ENCODE results near the gene TECPR2.

Gene TECPR2

DNA sequence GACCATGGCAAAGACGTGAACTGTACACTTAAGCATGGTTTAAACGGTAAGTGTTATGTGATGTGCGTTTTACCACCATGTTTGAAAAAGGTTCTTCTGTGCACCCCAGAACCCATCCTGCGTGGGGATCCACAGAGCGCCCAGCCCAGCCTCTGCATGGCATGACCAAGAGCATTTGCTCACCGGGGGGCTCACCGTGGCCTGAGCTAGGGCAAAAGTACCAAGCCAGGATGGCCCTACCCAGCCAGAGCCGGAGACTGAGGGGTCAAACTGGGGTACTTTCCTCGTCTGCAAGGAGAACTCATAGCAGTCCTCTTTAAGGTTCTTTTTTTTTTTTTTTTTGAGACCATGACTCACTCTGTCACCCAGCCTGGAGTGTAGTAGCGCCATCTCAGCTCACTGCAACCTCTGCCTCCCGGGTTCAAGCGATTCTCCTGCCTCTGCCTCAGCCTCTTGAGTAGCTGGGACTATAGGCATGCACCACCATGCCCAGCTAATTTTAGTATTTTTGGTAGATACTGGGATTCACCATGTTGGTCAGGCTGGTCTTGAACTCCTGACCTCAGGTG lies 163.3 kb downstream of the TECPR2 start:
- H3K4me3 ChIP-seq (ENCODE audit: low read depth, low read length) = peak overlapping the region; percentile 72
- DNase-seq (ENCODE audit: low read depth) = no peak
- TF ChIP-seq POLR2A (IDR thresholded peaks at IDR 0.05; ENCODE audit: extremely low read depth, insufficient read length) = no peak
- TF ChIP-seq, protein P1, sequence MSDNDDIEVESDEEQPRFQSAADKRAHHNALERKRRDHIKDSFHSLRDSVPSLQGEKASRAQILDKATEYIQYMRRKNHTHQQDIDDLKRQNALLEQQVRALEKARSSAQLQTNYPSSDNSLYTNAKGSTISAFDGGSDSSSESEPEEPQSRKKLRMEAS (IDR thresholded peaks at IDR 0.05; ENCODE audit: low read depth, low read length) = no peak

DNA sequence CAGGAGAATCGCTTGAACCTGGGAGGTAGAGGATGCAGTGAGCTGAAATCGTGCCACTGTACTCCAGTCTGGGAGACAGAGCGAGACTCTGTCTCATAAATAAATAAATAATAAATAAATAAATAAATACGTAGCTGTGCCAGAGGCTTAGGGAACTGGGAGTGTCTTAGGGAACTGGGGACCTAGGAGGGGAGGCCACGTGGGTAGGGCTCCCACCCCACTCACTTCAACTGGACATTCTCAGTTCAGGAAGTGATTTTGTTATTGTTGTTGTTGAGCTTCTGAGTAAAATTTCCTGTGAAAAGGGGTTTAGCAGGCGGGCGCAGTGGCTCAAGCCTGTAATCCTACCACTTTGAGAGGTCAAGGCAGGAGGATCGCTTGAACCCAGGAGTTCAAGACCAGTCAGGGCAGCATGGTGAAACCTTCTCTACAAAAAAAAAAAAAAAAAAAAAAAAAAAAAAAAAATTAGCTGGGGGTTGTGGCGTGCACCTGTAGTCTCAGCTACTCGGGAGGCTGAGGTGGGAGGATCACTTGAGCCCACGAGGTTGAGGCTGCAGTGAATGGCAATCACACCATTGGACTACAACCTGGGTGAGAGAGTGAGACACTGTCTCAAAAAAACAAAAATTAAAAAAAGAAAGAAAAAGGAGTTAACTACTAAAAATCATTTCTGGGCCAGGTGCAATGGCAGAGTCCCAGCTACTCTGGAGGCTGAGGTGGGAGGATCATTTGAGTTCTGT lies 165.9 kb downstream of the TECPR2 start:
- DNase-seq (ENCODE audit: low read depth) = no peak
- H3K4me3 ChIP-seq (ENCODE audit: low read depth, low read length) = no peak overlapping the region
- TF ChIP-seq, protein P1 (IDR thresholded peaks at IDR 0.05; ENCODE audit: low read depth, low read length) = no peak
- TF ChIP-seq, protein P2, sequence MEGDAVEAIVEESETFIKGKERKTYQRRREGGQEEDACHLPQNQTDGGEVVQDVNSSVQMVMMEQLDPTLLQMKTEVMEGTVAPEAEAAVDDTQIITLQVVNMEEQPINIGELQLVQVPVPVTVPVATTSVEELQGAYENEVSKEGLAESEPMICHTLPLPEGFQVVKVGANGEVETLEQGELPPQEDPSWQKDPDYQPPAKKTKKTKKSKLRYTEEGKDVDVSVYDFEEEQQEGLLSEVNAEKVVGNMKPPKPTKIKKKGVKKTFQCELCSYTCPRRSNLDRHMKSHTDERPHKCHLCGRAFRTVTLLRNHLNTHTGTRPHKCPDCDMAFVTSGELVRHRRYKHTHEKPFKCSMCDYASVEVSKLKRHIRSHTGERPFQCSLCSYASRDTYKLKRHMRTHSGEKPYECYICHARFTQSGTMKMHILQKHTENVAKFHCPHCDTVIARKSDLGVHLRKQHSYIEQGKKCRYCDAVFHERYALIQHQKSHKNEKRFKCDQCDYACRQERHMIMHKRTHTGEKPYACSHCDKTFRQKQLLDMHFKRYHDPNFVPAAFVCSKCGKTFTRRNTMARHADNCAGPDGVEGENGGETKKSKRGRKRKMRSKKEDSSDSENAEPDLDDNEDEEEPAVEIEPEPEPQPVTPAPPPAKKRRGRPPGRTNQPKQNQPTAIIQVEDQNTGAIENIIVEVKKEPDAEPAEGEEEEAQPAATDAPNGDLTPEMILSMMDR (IDR thresholded peaks at IDR 0.05; ENCODE audit: low read depth, low read length) = no peak
- TF ChIP-seq POLR2A (IDR thresholded peaks at IDR 0.05; ENCODE audit: extremely low read depth, insufficient read length) (no peak), MYC (IDR thresholded peaks at IDR 0.05; ENCODE audit: low read depth, low read length) (no peak)

DNA sequence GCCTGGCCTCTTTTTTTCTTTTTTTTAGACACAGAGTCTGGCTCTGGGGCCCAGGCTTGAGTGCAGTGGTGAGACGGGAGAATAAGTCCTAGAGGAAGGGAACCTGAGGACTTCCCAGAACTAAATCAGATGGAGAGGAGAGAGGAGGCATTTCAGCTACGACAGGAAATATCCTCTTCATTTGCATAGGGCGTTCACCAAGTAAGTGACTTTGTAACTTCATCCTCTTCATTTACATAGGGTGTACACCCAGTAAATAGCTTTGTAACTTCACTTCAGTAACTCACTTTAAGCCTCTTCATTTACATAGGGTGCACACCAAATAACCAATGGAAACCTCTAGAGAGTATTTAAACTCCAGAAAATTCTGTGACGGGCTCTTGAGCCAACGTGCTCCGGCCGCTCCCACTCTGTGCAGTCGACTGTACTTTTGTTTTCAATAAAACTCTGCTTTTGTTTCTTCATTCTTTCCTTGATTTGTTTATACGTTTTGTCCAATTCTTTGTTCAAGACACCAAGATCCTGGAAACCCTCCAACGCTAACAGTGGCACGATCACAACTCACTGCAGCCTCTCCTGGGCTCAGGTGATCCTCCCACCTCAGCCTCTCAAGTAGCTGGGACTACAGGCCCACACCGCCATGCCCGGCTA lies 168.2 kb downstream of the TECPR2 start:
- DNase-seq (ENCODE audit: low read depth) = no peak
- TF ChIP-seq POLR2A (IDR thresholded peaks at IDR 0.05; ENCODE audit: extremely low read depth, insufficient read length) (no peak), MYC (IDR thresholded peaks at IDR 0.05; ENCODE audit: low read depth, low read length) (no peak)
- TF ChIP-seq, protein P1 (IDR thresholded peaks at IDR 0.05; ENCODE audit: low read depth, low read length) = no peak
- TF ChIP-seq, protein P2 (IDR thresholded peaks at IDR 0.05; ENCODE audit: low read depth, low read length) = no peak
- H3K4me3 ChIP-seq (ENCODE audit: low read depth, low read length) = no peak overlapping the region

DNA sequence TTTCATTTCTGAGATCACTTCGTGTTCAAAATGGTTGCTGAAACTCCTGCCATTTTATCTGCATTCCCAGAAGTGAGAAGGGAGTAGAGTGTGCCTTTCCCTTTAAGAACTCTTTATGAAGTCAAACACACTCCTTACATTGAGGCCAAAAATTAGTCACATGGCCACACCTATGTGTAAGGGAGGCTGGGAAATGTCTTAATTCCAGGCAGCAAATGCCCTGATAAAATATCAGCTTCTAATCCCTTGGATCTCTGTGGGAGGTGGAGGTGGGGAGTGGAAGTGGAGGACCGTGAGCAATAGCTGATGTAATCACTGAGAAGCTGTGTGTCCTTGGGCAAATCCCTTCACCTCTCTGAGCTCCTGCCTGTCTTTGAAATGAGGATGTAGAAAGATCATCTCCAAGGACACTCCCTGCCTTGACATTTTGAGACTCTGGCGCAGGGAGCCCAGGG lies 169.5 kb downstream of the TECPR2 start:
- no peak for DNase-seq (ENCODE audit: low read depth)
- no peak overlapping the region for H3K4me3 ChIP-seq (ENCODE audit: low read depth, low read length)
- TF ChIP-seq, protein P2 (IDR thresholded peaks at IDR 0.05; ENCODE audit: low read depth, low read length) = no peak
- TF ChIP-seq POLR2A (IDR thresholded peaks at IDR 0.05; ENCODE audit: extremely low read depth, insufficient read length) = no peak
- TF ChIP-seq, protein P1 (IDR thresholded peaks at IDR 0.05; ENCODE audit: low read depth, low read length) = no peak
- TF ChIP-seq MYC (IDR thresholded peaks at IDR 0.05; ENCODE audit: low read depth, low read length) = no peak

DNA sequence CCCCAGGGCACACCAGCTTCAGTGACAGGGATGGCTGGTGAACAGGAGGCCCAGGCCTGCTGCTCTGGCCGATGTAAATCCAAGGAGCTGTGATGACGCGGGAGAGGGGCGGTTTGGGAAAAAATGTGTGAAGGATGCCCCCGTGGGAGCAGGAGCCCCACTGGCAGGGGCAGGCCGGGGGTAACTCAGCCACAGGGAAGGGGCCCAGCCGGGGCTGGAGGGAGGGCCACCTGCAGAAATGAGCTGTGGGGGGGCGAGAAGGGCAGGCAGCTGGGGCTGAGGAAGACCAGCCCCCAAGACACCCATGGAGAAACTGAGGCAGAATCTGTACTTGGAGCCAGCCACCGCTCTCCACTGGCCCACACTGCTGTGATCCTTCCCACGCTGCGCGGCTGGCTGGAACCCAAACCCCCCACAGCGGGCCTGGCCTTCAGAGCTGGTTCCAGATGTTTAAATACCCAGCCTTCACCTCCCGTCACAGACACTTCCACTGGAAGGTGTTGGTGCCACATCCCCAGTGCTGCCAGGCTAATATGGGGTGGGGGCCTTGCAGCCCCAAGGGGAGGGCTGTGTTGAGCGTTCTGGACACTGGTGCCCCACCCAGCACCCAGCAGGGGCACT lies 175.3 kb downstream of the TECPR2 start:
- no peak for TF ChIP-seq POLR2A (IDR thresholded peaks at IDR 0.05; ENCODE audit: extremely low read depth, insufficient read length)
- H3K4me3 ChIP-seq (ENCODE audit: low read depth, low read length) = no peak overlapping the region
- DNase-seq (ENCODE audit: low read depth) = no peak

DNA sequence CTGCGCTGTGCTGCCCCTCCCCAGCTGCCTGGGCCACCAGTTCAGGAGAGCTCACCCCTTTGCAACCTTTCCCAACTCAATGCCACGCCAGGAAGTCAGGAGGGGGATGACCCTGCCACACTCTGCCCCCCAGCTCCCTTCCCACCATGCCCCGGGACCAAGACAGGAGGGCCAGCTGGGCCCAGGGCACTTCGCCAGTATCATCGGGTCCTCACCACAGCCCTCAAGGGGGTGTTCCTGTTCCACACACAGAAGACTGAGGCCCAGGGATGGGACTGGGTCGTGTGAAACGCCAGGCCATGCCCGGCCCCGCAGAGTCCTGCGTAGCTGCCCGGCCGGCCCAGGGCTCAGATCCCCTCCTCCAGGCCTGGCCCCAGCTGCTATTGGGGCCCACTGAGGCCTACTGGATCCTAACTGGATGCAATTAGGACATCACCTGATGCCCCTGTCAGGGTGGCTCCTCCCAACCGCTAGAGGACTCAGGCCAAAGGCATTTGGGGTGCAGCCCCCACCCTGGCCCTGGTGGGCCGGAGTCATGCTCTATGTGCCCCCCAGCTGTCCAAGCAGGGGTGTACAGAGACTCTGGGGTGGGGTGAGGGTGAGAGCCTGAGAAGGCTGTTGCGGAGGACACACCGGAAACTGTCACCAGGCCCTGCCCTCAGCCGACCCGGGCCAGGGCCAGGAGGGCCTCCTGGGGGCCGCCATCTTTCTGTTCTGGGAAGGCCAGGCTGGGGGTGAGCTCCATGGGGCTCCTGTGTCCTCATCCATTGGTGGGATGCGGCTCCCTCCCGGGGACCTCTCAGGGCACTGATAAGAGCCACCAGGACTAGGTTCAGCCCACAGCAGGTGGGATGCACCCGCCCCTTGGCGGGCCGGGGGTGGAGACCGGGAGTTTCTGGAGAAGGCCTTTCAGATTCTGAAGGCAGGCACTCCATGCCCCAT lies 176.1 kb downstream of the TECPR2 start:
- TF ChIP-seq, protein P2 (IDR thresholded peaks at IDR 0.05; ENCODE audit: low read depth, low read length) = no peak
- TF ChIP-seq, protein P1 (IDR thresholded peaks at IDR 0.05; ENCODE audit: low read depth, low read length) = no peak
- TF ChIP-seq POLR2A (IDR thresholded peaks at IDR 0.05; ENCODE audit: extremely low read depth, insufficient read length) = no peak
- TF ChIP-seq MYC (IDR thresholded peaks at IDR 0.05; ENCODE audit: low read depth, low read length) = no peak
- no peak for DNase-seq (ENCODE audit: low read depth)
- no peak overlapping the region for H3K4me3 ChIP-seq (ENCODE audit: low read depth, low read length)
